BJ (cell line): ENCODE measurements around the gene CCKAR. TPM values are rescaled to one million over a fixed set of nuclear protein-coding genes. Genes with fewer than 3 reads are reported as not detected.

Experiments used
- CTCF ChIA-PET: fragments of 350-600 bp; formaldehyde crosslinking; extraction: SDS; loops from one replicate; lab custom pipeline; 2021; ENCODE audit warnings: antibody characterized with exemption, inconsistent platforms; lab: Yijun Ruan, JAX
- POLR2A ChIA-PET: fragments of 300-600 bp; sonication (Branson Sonifier 250); formaldehyde crosslinking; extraction: SDS; loops from one replicate; lab custom pipeline; 2021; ENCODE audit warnings: antibody characterized with exemption; lab: Charles Lee
- DNase-seq: peaks from one replicate; pipeline ENCODE4 v3.0.0-alpha.2; 2011; ENCODE audit warnings: low read depth
- H3K27me3 ChIP-seq: 2 replicates; pipeline ENCODE4 v1.6.0; 2011; ENCODE audit warnings: low read length; ENCODE audit not compliant: control insufficient read depth, insufficient read depth
- H3K36me3 ChIP-seq: 2 replicates; pipeline ENCODE4 v1.5.1; 2011; ENCODE audit warnings: low read length; ENCODE audit not compliant: control insufficient read depth, insufficient read depth
- H3K4me3 ChIP-seq: 2 replicates; pipeline ENCODE4 v1.5.1; 2011; ENCODE audit warnings: low read depth, mild to moderate bottlenecking, control low read depth, low read length
- CTCF ChIP-seq: IDR thresholded peaks from 2 replicates; pipeline ENCODE4 v1.5.1; 2011; ENCODE audit warnings: low read depth, mild to moderate bottlenecking, control low read depth, inconsistent platforms, low read length, moderate library complexity; ENCODE audit not compliant: insufficient read depth
- polyA plus RNA-seq: library from polyadenylated mRNA; depleted of rRNA; stranded (reverse); fragments of >200 nt; gene quantifications from 2 replicates; pipeline ENCODE4 v1.2.3, GENCODE V29; 2011

CCKAR gene
- polyA plus RNA-seq, 1 experiment, result 0.12 TPM

GRCh38 chr4:26482508-26483462, 7.5 kb downstream of the CCKAR start:
- ChIA-PET CTCF (interaction anchor here (1.2 kb wide), 1 partner anchor 25 kb away, joined by 3 read pairs; no protein-coding TSS in a partner anchor), POLR2A (interaction anchor here (0.6 kb wide), 1 partner anchor 24 kb away, joined by 3 read pairs; no protein-coding TSS in a partner anchor)
- Histone ChIP-seq H3K36me3 (no peaks in the 10 kb centered on the region), H3K27me3 (no peaks in the 10 kb centered on the region), H3K4me3 (no peak overlapping the region)
- no peak for DNase-seq
- TF ChIP-seq CTCF, result no peak

GRCh38 chr4:26478330-26478729, 12.0 kb downstream of the CCKAR start:
- ChIA-PET POLR2A (no interaction called here), CTCF (interaction anchor here (0.7 to 0.9 kb wide), 2 partner anchors 20 to 695 kb away, joined by 3 to 4 read pairs; no protein-coding TSS in a partner anchor)
- Histone ChIP-seq H3K4me3 (no peak overlapping the region), H3K27me3 (no peaks in the 10 kb centered on the region), H3K36me3 (no peaks in the 10 kb centered on the region)
- TF ChIP-seq CTCF, result no peak
- no peak for DNase-seq

- no peak for DNase-seq
- ChIA-PET POLR2A (no interaction called here), CTCF (no interaction called here)
- Histone ChIP-seq H3K27me3 (no peaks in the 10 kb centered on the region), H3K36me3 (no peaks in the 10 kb centered on the region), H3K4me3 (no peak overlapping the region)
- TF ChIP-seq CTCF, result no peak
Measured at GRCh38 chr4:26476545-26476944, 13.7 kb downstream of the CCKAR start.

GRCh38 chr4:26475716-26476115, 14.6 kb downstream of the CCKAR start:
- peaks cover 2% of the 10 kb centered on the region; the same call in 1 of the 2 replicates for H3K27me3 ChIP-seq
- no peak for TF ChIP-seq CTCF
- CTCF ChIA-PET, result interaction anchor here (1.8 kb wide), 1 partner anchor 16 kb away, joined by 5 read pairs; no protein-coding TSS in a partner anchor

GRCh38 chr4:26474551-26474950, 15.7 kb downstream of the CCKAR start:
- Histone ChIP-seq H3K36me3 (no peaks in the 10 kb centered on the region), H3K27me3 (peaks cover 2% of the 10 kb centered on the region; the same call in 1 of the 2 replicates), H3K4me3 (no peak overlapping the region)
- no peak for TF ChIP-seq CTCF
- DNase-seq, result no peak
- POLR2A ChIA-PET, result no interaction called here
- CTCF ChIA-PET, result interaction anchor here (1.8 kb wide), 1 partner anchor 15 kb away, joined by 5 read pairs; no protein-coding TSS in a partner anchor

More at GRCh38 chr4:26475716-26476115, 14.6 kb downstream of the CCKAR start:
- H3K4me3 ChIP-seq, result no peak overlapping the region
- POLR2A ChIA-PET, result no interaction called here
- DNase-seq, result no peak
- H3K36me3 ChIP-seq, result no peaks in the 10 kb centered on the region
